ENCODE results near the gene SPTBN4.
"Not testable (repeated sequence)": the region's sequence is repeated elsewhere in the genome, so short reads cannot be mapped to it uniquely, and the experiment has no call there.

SPTBN4 gene

DNA sequence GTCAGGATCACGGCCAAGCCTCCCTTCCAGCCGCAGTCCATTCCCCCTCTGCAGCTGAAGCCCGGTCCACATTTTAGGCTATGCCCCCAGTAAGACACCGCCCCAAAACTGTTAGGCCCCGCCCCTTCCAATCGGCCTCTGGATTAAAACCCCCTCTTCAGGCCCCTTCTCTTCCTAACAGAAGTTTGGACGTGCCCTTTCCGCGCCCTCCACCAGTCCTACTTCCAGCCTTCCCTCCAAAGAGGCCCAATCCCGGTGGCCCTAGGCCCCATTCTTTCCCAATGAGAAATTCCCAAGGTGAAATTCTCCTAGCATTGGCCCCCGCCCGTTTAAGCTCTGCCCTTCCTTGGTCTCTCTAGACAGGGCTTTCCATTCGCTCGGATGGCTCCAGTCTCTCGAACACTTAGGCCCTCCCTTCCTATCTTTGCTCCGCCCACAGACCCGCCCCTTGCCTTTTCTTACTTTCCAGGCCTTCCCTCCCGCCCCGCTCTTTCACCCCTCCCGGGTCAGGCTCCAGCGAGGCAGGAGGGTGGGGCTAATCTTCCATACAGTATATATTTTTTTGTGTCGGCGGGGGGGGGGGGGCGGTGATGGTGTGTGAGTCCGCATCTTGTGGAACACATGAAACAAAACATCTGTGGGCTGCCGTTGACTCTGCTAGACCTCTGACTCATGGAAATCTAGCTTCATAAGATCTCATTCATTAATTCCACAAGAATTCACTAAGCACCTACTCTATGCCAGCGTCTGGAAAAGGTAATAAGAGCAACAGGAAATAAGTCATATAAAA, 148.0 kb downstream of the SPTBN4 start:
- no peak for FAIRE-seq
- peak; percentile 26 for DNase-seq (ENCODE audit: low spot score)

DNA sequence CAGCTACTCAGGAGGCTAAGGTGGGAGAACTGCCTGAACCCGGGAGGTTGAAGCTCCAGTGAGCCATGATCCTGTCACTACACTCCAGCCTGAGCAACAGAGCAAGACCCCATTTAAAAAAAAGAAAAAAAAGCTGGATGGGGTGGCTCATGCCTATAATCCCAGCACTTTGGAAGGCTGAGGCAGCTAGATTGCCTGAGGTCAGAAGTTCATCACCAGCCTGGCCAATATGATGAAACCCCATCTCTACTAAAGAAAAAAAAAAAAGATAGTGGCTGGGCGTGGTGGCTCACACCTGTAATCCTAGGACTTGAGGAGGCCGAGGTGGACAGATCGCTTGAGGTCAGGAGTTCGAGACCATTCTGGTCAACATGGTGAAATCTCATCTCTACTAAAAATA, 149.4 kb downstream of the SPTBN4 start:
- DNase-seq (ENCODE audit: low spot score) (no peak), FAIRE-seq (no peak)

DNA sequence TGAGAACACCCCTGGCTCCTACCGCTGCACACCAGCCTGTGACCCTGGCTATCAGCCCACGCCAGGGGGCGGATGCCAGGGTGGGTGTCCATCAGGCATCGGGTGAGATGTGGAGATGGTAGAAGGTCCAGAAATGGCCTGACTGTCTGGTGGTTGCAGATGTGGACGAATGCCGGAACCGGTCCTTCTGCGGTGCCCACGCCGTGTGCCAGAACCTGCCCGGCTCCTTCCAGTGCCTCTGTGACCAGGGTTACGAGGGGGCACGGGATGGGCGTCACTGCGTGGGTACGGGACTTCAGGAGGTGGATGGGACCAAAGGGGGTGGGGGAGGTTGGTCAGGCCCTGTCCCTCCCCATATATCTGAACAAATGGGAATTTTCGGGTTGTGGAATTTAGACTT, 150.1 kb downstream of the SPTBN4 start:
- no peak for FAIRE-seq
- DNase-seq (ENCODE audit: low spot score), result no peak

DNA sequence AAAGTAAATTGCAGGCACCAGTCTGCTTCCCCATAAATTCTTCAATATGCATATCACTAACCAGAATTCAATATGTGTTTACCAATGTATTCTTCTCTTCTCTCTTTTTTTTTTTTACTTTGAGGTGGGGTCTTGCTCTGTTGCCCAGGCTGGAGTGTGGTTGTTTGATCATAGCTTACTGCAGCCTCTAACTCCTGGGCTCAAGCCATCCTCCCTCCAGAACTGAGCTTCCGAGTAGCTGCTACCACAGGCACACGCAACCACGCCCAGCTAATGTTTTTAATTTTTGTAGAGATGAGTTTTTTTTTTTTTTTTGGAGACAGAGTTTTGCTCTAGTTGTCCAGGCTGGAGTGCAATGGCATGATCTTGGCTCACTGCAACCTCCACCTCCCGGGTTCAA, 151.2 kb downstream of the SPTBN4 start:
- DNase-seq (ENCODE audit: low spot score) (no peak), FAIRE-seq (no peak)

DNA sequence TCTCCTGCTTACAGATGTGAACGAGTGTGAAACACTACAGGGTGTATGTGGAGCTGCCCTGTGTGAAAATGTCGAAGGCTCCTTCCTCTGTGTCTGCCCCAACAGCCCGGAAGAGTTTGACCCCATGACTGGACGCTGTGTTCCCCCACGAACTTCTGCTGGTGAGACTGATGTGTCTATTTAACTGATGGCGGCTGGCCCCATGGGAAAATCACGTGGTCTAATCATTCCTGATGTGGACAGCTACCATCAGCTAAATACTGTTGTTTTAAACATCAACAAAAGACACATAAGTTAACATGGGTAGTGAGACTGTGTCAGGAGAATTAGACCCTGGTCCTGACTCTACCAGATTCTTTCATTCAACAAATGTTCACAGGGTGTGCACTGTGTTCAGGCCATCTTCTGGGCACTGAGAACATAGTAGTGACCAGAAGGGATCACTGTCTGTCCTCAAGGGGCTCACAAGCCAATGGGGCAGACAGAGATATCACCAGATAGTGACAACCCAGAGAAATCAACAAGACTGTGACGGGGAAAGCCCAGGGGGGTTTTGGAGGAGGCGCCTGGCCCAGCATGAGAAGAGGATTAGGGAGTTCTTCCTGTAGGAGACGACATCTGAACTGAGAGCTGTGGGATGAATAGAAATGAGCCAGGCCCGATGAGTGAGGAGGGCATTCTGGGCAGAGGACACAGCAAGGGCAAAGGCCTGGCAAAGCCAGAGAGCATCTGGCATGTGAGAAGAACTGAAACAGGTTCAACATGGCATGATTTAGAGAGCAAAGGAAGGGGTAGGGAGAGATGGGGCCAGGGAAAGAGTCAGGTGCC, 152.7 kb downstream of the SPTBN4 start:
- DNase-seq (ENCODE audit: low spot score) (no peak), FAIRE-seq (no peak)

DNA sequence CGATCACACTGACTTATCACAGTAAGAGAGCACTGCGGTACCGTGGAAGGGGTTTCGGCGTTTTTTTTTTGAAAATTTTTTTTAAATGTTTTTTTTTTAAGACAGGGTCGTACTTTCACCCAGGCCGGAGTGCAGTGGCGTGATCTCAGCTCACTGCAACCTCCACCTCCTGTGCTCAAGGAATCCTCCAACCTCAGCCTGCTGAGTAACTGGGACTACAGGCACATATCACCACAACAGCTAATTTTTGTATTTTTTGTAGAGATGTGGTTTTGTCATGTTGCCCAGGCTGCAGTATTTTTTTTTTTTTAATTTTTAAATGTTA, 153.3 kb downstream of the SPTBN4 start:
- no peak for FAIRE-seq
- no peak for DNase-seq (ENCODE audit: low spot score)

DNA sequence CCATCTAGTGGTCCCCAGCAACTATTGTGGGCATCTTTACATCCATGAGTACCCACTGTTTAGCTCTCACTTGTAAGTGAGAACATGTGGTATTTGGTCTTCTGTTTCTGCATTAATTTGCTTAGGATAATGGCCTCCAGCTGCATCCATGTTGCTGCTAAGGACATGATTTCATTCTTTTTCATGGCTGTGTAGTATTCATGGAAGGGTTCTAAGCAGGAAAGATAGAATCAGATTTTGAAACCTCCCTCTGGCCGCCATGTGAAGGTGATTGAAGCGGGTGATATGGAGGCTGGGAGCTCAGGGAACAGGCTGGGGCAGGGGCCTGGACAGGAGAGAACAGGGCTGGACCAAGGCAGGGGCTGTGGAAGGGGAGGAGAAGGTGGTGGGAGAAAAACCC, 154.5 kb downstream of the SPTBN4 start:
- no peak for DNase-seq (ENCODE audit: low spot score)
- no peak for FAIRE-seq

DNA sequence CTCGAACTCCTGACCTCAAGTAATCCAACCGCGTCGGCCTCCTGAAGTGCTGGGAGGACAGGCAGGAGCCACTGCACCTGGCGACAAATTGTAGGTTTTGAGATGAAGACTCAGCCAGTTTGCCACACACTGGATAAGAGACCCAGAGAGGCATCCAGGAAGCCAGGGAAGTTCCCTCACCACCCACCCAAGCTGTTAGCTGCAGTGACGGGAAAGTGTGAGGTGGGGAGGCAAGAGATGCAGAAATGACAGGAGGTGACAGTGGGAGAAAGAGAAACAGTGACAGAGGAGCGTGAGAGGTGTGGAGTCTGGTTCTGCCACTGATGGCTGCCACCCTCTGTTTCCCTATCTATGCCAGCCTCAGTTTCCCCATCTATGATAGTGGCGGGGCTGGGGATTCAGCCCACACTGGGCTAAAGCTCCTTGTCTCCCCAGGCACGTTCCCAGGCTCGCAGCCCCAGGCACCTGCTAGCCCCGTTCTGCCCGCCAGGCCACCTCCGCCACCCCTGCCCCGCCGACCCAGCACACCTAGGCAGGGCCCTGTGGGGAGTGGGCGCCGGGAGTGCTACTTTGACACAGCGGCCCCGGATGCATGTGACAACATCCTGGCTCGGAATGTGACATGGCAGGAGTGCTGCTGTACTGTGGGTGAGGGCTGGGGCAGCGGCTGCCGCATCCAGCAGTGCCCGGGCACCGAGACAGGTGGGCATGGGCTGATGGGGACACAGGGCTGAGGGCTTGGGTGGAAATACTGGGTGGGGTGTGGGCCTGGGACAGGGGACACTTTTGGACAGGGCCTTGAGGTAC, 155.4 kb downstream of the SPTBN4 start:
- DNase-seq (ENCODE audit: low spot score), result no peak

DNA sequence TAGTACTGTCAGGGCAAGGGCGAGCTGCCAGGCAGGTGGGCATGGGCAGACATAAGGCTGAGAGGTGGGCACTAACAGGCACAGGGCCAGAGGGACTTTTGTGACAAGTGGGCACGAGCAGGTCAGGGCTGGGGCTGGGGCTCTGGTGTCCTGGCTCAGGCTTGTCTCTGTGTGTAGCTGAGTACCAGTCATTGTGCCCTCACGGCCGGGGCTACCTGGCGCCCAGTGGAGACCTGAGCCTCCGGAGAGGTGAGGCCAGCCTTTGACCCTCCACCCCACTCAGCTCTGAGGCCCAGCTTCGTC, 155.9 kb downstream of the SPTBN4 start:
- no peak for DNase-seq (ENCODE audit: low spot score)
- FAIRE-seq, result no peak

More for the DNA sequence above, 155.4 kb downstream of the SPTBN4 start:
- FAIRE-seq, result no peak

DNA sequence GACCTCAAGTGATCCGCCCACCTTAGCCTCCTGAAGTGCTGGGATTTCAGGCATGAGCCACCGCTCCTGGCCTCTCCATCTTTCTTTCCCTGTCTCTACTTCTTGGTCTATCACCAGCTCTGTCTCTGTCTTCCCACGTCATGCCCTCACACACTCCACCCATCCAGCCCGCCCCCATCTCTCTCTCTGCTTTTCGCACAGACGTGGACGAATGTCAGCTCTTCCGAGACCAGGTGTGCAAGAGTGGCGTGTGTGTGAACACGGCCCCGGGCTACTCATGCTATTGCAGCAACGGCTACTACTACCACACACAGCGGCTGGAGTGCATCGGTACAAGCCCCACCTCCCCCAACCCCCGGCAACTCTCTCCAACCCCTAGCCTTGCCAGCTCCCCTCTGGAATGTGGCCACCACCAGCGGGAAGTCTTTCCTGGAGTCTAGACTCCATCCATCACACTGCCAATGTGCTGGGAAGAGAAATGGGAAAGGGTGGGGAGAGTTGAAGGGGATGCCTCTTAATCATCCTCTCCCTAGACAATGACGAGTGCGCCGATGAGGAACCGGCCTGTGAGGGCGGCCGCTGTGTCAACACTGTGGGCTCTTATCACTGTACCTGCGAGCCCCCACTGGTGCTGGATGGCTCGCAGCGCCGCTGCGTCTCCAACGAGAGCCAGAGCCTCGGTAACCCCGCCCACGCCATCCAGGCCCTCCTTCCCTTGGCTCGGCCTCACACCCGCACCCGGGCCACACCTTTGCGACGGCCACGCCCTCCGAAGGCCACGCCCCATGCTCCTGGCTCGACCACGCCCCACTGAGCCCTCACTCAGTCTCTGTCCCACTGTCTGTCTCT, 156.8 kb downstream of the SPTBN4 start:
- DNase-seq (ENCODE audit: low spot score) (peak; percentile 91), FAIRE-seq (peak; percentile 46)

DNA sequence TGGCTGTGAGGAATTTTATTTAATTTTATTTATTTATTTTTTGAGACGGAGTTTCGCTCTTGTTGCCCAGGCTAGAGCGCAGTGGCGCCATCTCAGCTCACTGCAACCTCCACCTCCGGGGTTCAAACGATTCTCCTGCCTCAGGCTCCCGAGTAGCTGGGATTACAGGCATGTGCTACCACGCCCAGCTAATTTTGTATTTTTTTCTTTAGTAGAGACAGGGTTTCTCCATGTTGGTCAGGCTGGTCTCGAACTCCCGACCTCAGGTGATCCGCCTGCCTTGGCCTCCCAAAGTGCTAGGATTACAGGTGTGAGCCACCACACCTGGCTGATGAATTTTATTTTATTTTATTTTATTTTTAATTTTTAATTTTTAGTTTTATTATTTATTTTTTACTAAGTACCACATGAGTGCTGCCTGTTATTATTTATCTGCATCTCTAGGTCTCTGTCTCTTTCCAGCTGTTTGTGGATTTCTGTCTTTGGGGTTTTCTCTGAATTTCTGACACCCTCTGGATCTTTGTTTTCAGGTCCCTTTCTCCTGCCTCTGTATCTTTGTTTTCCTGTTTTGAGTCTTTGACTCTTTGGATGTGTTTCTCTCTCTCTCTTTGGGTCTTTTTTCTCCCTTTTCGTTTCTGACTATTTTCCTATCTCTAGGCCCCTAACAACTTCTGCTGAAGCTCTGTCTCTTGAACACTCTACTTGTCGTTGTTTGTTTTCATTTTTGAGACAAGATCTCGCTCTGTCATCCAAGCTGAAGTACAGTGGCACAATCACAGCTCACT, 157.8 kb downstream of the SPTBN4 start:
- DNase-seq (ENCODE audit: low spot score), result not testable (repeated sequence)

DNA sequence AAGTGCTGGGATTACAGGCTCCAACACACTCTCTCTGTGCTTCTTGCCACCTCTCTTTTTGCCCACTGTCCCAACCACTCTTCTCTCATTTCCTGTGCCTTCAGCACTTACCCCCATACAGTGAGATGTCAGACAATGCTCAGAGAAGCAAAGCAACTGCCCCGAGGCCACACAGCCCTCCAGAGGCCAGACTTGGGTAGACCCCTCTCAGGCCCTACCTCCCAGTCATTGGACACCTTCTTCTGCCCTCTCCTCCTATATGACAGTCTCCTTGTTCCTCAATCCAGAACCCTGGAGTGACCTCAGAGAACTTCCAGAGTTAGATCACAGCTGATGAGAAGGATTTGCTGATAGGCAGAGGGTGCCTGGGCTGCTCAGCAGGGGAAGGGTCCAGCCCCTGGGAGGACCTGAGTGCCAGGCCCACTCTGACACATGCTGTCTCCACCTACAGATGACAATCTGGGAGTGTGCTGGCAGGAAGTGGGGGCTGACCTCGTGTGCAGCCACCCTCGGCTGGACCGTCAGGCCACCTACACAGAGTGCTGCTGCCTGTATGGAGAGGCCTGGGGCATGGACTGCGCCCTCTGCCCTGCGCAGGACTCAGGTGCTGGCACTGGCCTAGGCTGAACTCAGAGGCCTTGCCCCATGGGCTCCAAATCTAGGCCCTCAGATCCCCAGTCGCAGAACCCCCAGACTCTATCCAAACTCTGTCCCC, 158.8 kb downstream of the SPTBN4 start:
- FAIRE-seq (no peak), DNase-seq (ENCODE audit: low spot score) (no peak)

More for the DNA sequence above, 157.8 kb downstream of the SPTBN4 start:
- FAIRE-seq, result not testable (repeated sequence)

Measured in RCC 7860 (cell line).